ENCODE data around the gene ATP2C1.
A peak's percentile ranks its signal among the peaks of the same experiment; 100 is the strongest.

ATP2C1 gene

GRCh38 chr3:130991126-130991525, 97.2 kb downstream of the ATP2C1 start:
- DNase-seq = no peak

GRCh38 chr3:130992344-130992743, 98.5 kb downstream of the ATP2C1 start:
- no peak for DNase-seq

DNA sequence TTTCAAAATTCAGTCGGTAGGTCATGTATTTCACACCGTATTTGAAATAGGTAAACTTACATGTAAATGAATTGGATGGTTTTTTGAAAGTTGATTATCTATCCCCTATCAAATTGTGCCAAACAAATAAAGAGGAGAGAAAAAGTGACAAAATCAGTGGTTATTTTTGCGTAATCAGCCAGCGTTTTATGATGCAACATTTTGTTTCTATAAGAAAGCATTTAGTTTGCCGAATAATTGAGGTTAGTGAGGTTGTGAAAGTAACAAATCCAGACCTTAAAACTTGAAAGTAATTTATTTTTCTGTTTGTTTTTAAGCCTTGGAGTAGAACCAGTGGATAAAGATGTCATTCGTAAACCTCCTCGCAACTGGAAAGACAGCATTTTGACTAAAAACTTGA, 103.4 kb downstream of the ATP2C1 start:
- DNase-seq = no peak

- DNase-seq = no peak
These were observed 107.2 kb downstream of the ATP2C1 start for GRCh38 chr3:131001071-131001470.

DNA sequence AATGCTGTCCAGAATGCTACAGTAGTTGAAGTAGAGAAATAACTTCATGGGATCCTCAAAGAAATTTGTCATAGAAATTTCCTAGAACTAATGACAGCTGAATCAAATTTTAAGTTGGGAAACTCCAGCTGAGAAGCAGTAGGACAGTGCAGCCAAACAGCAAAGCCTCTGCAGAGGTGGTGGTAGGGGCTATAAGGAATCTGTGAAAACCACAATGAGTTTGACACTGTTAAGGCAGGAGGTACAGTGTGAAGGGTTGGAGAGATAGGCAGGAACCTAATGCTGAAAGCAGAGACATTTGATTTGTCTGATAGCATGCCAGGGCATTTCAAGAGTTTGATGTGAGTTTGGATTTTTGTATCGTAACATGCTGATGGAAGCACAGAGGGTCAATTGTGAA, 110.7 kb downstream of the ATP2C1 start:
- DNase-seq = no peak

DNA sequence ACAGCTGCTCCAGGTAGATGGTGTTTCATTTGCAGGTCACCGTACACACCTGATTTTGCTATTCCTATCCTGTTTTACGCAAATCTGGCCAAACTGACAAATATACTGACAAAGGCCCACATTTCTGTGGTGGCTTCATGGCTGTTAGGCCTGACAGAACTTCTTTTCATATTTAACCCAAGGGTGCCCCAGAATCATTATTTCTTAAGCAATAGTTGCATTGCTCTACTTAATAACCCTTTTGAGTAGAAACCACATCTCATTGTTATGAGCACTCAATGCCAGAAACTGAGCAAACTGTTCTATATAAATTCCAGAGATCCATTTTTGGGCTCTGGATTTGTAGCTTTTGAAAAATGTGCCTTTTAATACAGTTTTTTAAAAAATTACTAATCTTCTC, 113.4 kb downstream of the ATP2C1 start:
- DNase-seq = no peak

DNA sequence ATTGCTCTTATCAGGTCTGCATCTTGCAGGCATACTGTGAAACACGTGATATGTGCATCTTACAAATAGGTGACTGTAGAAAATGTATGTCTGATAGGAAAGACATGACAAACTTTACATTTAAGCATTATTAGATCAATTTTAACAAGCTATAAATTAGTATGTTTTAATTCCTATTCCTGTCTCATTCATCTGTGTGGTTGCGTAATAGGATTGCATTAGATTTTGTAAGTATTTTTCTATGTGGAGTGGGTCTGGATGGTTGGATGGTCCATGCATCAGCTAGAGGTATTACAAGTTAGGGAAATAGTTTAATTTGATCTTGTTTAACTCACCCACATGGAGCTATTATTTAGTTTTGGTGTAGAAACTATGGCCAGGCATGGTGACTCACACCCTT, 113.9 kb downstream of the ATP2C1 start:
- no peak for DNase-seq

GRCh38 chr3:131008326-131008725, 114.4 kb downstream of the ATP2C1 start:
- no peak for DNase-seq

DNA sequence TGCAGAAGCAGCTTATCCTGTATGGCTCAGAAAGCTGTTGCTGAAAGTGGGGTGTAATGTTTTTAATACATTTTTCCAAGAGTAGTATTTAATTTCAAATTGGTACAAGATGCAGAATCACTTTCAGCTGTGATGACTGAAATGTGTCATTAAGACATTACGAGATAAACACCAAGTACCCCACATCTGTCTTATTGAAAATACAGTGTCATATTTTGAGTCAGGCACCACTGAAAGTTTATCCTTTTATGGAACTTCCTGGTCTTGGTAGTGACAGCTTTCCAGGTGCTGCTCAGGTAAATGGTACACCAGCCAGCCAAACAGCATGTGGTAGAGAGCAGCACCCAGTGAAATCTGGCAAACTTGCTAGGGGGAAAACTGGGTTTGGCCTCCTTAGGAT, 115.8 kb downstream of the ATP2C1 start:
- no peak for DNase-seq

- no peak for DNase-seq
These were observed 125.1 kb downstream of the ATP2C1 start for GRCh38 chr3:131018970-131019369.

DNA sequence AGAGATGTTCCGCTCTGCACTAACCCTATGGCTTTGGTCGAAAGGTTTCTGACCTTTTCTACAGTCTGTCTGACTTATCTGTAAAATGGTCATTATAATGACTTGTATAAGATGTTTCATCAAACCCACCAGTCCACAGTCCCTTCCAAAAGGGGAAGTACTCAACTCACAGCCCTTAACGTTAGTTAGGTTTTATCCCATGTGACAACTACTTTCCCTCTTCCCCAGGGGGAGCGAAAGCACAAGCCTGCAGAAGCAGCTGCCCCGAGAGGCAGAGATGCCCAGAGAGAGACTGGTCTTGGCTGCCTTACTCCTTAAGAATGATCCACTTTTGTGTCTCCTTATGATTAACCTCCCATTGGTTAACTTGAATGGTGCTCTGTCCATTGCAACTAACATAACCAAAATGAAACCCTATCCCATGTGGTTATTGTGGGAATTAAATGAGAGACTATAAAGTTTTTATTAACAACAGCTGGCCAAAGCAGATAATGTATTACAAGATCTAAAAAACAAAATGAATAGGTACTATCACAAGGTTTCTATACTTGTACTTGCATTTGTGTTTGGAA, 126.3 kb downstream of the ATP2C1 start:
- DNase-seq = no peak

- no peak for DNase-seq
These were observed 131.7 kb downstream of the ATP2C1 start for GRCh38 chr3:131025539-131025938.

DNA sequence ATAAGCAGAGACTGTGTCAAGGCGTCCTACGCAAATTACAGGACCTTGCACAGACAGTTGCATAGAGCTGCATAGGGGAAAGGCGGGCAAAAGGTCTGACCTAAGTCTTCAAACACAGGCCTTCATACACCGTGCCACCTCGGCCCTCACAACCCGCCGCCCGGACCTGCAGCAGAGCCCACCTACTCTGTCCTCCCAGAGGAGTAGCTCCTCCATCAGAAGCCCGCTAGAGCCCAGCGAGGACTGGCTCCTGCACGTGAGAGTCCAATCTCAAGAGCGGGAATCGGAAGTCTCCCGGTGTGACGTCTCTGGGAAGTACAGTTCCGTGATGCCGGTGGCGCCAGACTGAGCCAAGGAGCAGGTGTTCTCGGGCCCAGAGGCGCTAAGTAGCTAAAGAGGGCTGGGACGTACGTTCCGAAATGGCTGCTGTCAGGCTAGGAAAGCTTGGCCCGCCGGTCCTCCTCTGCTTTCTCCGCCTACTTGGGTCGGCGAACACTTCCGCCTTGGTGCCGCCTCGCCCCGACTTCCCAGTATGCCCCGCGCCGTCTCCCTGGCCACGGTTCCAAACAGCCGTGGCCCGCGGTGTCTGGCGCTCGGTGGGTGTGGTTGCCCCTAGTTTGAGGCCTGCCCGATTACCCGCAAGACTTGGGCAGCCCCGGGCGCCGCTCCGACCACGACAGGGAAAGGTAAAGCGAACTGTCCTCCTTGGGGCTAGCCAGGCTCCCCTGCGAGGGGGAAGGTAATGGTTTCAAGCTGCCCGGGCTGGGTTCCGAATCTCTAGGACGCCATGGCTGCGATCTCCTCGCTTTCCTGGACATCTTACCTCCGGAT, 132.7 kb downstream of the ATP2C1 start, which contains the start of the genes ASTE1 and NEK11:
Gene ASTE1, minus strand, starts transcription at position 505 of the 831 bp plus-strand sequence. CDS start 1,519 bp downstream, outside the sequence.
Gene NEK11, plus strand, starts transcription at position 557 of the 831 bp plus-strand sequence. CDS start 2,832 bp downstream, outside the sequence.
- DNase-seq = peak; percentile 94

- no peak for DNase-seq
These were observed 135.0 kb downstream of the ATP2C1 start for GRCh38 chr3:131028844-131029243.

DNA sequence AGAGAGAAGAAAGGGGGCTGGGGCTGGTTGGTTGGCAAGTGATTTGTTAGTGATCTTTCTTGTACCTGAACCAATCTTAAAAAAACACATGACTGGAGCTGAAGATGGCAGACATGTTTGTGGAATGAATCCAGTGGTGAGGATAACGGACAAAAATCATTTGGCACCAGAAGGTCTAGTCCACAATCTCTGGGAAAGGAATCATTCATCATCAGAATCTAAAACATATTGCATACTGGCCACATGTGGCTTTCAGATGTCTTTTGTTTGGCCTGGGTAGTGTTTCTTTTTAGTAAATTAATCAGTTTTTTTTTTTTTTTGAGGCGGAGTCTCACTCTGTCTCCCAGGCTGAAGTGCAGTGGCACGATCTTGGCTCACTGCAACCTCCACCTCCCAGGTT, 137.8 kb downstream of the ATP2C1 start:
- DNase-seq = no peak

GRCh38 chr3:131033480-131034080, 139.7 kb downstream of the ATP2C1 start:
- DNase-seq = peak; percentile 43

GRCh38 chr3:131036200-131036816, 142.4 kb downstream of the ATP2C1 start:
- no peak for DNase-seq

DNA sequence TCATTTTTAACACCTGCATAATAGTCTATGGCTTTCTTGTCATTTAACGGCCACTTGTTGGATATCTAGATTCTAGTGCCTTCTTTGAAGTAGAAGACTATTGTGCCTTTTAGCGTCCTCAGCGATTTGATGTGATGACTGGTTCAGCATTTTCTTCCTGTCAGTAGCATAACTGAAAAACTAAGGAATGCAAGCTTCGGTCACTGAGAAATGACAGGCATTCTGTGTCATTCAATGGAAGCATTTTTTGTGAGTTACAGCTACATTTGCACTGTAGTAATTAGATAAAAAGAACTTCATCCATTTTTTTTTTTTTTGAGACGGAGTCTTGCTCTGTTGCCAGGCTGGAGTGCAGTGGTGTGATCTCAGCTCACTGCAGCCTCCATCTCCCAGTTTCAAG, 143.1 kb downstream of the ATP2C1 start:
- DNase-seq = no peak

DNA sequence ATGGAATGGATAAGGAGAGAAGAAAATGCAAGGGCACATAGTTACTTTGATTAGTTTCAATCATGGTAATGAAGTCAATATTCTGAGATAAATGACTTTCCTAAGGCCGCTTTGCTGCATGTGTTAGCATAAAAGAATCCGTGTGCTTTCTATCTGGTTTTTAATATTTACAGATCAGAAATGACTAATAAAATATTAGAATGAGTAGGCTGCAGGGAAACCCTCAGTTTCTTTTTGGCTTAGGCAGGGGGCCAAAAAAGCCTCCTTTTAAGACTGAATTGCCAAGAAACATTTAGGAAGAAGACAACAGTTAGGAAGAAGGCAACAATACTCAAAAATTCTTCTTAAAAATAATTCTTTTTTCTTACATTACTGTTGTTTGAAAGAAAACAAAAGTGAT, 144.4 kb downstream of the ATP2C1 start:
- DNase-seq = no peak

DNA sequence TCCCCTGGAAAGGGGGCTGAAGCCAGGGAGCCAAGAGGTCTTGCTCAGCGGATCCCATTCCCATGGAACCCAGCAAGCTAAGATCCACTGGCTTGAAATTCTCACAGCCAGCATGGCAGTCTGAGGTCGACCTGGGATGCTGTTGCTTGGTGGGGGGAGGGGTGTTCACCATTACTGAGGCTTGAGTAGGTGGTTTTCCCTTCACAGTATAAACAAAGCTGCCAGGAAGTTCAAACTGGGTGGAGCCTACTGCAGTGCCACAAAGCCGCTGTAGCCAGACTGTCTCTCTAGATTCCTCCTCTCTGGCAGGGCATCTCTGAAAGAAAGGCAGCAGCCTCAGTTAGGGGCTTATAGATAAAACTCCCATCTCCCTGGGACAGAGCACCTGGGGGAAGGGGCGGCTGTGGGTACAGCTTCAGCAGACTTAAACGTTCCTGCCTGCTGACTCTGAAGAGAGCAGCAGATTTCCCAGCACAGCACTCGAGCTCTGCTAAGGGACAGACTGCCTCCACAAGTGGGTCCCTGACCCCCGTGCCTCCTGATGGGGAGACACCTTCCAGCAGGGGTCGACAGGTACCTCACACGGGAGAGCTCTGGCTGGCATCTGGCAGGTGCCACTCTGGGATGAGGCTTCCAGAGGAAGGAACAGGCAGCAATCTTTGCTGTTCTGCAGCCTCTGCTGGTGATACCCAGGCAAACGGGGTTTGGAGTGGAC, 148.5 kb downstream of the ATP2C1 start:
- peak; percentile 46 for DNase-seq

DNA sequence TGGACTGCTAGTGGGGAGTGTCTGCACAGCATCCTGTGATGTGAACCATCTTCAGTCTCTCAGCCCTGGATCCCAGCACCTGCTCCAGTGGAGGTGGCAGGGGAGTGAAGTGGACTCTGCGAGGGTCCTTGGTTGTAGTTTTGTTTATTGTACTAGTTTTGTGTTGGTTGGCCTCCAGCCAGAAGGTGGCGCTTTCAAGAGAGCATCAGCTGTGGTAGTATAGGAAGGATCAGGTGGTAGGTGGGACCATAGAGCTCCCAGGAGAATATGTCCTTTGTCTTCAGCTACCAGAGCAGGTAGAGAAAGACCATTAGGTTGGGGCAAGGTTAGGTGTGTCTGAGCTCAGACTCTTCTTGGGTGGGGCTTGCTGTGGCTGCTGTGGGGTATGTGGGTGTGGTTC, 153.7 kb downstream of the ATP2C1 start:
- no peak for DNase-seq

- DNase-seq = no peak
These were observed 154.1 kb downstream of the ATP2C1 start for GRCh38 chr3:131048030-131048429.

- no peak for DNase-seq
These were observed 156.1 kb downstream of the ATP2C1 start for GRCh38 chr3:131050001-131050400.

All from central memory CD4-positive, alpha-beta T cell (primary cell).